ENCODE data around the gene TGFBR3L. TPM values are rescaled to one million over a fixed set of nuclear protein-coding genes. Genes with fewer than 3 reads are reported as not detected.

TGFBR3L gene
- total and polyA plus RNA-seq, 10 of the 15 experiments (the other 5 are each of a cell fraction or from before 2014, with no cell fraction given): 0.20 to 0.23 TPM; not detected in 8

- TF ChIP-seq ZNF592 (IDR thresholded peaks at IDR 0.05) (no peak), IRF5 (IDR thresholded peaks at IDR 0.05; ENCODE audit: borderline replicate concordance) (no peak), ZNF24 (IDR thresholded peaks at IDR 0.05) (no peak), SPI1 (IDR thresholded peaks at IDR 0.05; ENCODE audit: borderline replicate concordance, insufficient read depth, low read depth, low read length) (no peak), RCOR1 (conservative IDR thresholded peaks at IDR 0.05; ENCODE audit: low read depth, low read length) (no peak), MTA3 (IDR thresholded peaks at IDR 0.05; ENCODE audit: borderline replicate concordance, low read length) (no peak; the same call in 1 of the 2 replicates), ATF3 (IDR thresholded peaks at IDR 0.05; ENCODE audit: borderline replicate concordance, extremely low read depth, low read depth, low read length) (peak; percentile 59; the same call in 1 of the 2 replicates), ZBTB40 (IDR thresholded peaks at IDR 0.05; ENCODE audit: borderline replicate concordance) (no peak), SMC3 (IDR thresholded peaks at IDR 0.05; ENCODE audit: borderline replicate concordance, low read length) (no peak), SREBF2 (IDR thresholded peaks at IDR 0.05; ENCODE audit: low read length) (no peak), CREM (IDR thresholded peaks at IDR 0.05; ENCODE audit: low read depth) (peak; percentile 98), RAD51 (IDR thresholded peaks at IDR 0.05) (peak; percentile 93), YBX1 (IDR thresholded peaks at IDR 0.05) (no peak), BMI1 (IDR thresholded peaks at IDR 0.05; ENCODE audit: borderline replicate concordance) (no peak), SMARCA5 (IDR thresholded peaks at IDR 0.05) (no peak), CHD4 (IDR thresholded peaks at IDR 0.05) (no peak), MYB (IDR thresholded peaks at IDR 0.05; ENCODE audit: borderline replicate concordance, low read depth, low read length) (no peak), NBN (IDR thresholded peaks at IDR 0.05) (no peak; the same call in 1 of the 2 replicates), TBL1XR1 (IDR thresholded peaks at IDR 0.05; ENCODE audit: low read depth, low read length) (no peak), ATF7 (IDR thresholded peaks at IDR 0.05; ENCODE audit: low read depth) (peak; percentile 84), ZNF384 (IDR thresholded peaks at IDR 0.05; ENCODE audit: borderline replicate concordance, low read depth, low read length) (no peak)
Observed at GRCh38 chr19:7943444-7944176, 29.0 kb downstream of the TGFBR3L start, which contains the start of gene TIMM44 (continued).

Data from GM12878 (cell line).